HCT116 (cell line): ENCODE results near the gene PRTG. TPM values are rescaled to one million over a fixed set of nuclear protein-coding genes. Genes with fewer than 3 reads are reported as not detected.

Experiments used
- ATAC-seq: fragments of 200-7000 bp; cut with Tn5 transposase; 2 replicates; pipeline ENCODE4 v1.9.1; 2020; ENCODE audit warnings: mild to moderate bottlenecking, moderate library complexity
- BruUV-seq: library from RNA; stranded (reverse); fragments of 400-500 nt; replicated peaks from 2 replicates; lab custom pipeline; 2021; lab: Mats Ljungman, UMichigan
- CTCF ChIA-PET: fragments of 300-600 bp; sonication (Branson Sonifier 250); formaldehyde crosslinking; loops from one replicate; lab custom pipeline; 2021; ENCODE audit warnings: antibody characterized with exemption; lab: Charles Lee
- POLR2A ChIA-PET: fragments of 300-600, 350-600 bp; sonication (Branson Sonifier 250); formaldehyde crosslinking; loops from one replicate; lab custom pipeline; 2021; ENCODE audit warnings: antibody characterized with exemption; lab: Charles Lee
- RAD21 ChIA-PET, 2 experiments: fragments of 300-600 bp; sonication (Branson Sonifier 250); formaldehyde crosslinking; loops; one replicate each; lab custom pipeline; 2023; ENCODE audit warnings: low total read pairs in 2 of 2; ENCODE audit not compliant: uncharacterized antibody in 2 of 2, unreplicated experiment in 2 of 2, low non-redundant PET in 1 of 2; lab: Charles Lee
- DNase-seq: peaks from one replicate; pipeline ENCODE4 v3.0.0-alpha.2; 2010; ENCODE audit warnings: low read depth, low spot score
- H2AFZ ChIP-seq: fragments of 200-600 bp; shearing (Covaris generic), sonication (generic); 2 replicates; pipeline ENCODE4 v1.6.1; 2017; ENCODE audit warnings: low read depth, mixed run types, mixed read lengths, antibody characterized with exemption, low read length; ENCODE audit not compliant: poor library complexity, severe bottlenecking
- H3K27ac ChIP-seq: 2 replicates; pipeline ENCODE4 v1.5.1; 2012; ENCODE audit warnings: low read depth, low read length
- H3K27me3 ChIP-seq: fragments of 200-600 bp; sonication (generic); 2 replicates; pipeline ENCODE4 v1.6.1; 2016; ENCODE audit warnings: mixed run types, low read length, mixed read lengths; ENCODE audit not compliant: insufficient read depth
- H3K36me3 ChIP-seq, 2 experiments: fragments of 200-500 bp in 1 of 2; fragments of 200-600 bp in 1 of 2; sonication (Bioruptor generic) in 1 of 2; sonication (generic) in 1 of 2; 2 replicates each; pipeline versions ENCODE4 v1.5.1 to v1.6.1; 2014 to 2016; ENCODE audit warnings: low read length in 2 of 2, inconsistent platforms in 1 of 2, mixed read lengths in 1 of 2, mixed run types in 1 of 2; ENCODE audit not compliant: insufficient read depth in 2 of 2, control insufficient read depth in 1 of 2
- H3K4me1 ChIP-seq, 2 experiments: fragments of 200-600 bp in 1 of 2; sonication (generic) in 1 of 2; 2 replicates each; pipeline versions ENCODE4 v1.5.1 to v1.6.1; 2012 to 2017; ENCODE audit warnings: low read length in 2 of 2, inconsistent platforms in 1 of 2, mild to moderate bottlenecking in 1 of 2, mixed read lengths in 1 of 2, mixed run types in 1 of 2, moderate library complexity in 1 of 2; ENCODE audit not compliant: insufficient read depth in 2 of 2, control insufficient read depth in 1 of 2
- H3K4me2 ChIP-seq: fragments of 200-600 bp; sonication (generic); 2 replicates; pipeline ENCODE4 v1.6.1; 2017; ENCODE audit warnings: mixed run types, low read length, mixed read lengths
- H3K4me3 ChIP-seq, 2 experiments: fragments of 200-600 bp in 1 of 2; sonication (generic) in 1 of 2; replicated peaks in 1 of 2; 2 replicates each; pipeline ENCODE4 v1.5.1; 2011 to 2016; ENCODE audit warnings: low read length in 2 of 2, control low read depth in 1 of 2, low read depth in 1 of 2, mild to moderate bottlenecking in 1 of 2, mixed read lengths in 1 of 2, mixed run types in 1 of 2
- H3K79me2 ChIP-seq: fragments of 200-600 bp; sonication (generic); 2 replicates; pipeline ENCODE4 v1.6.1; 2017; ENCODE audit warnings: mild to moderate bottlenecking, mixed run types, low read length, moderate library complexity, mixed read lengths; ENCODE audit not compliant: insufficient read depth
- H3K9ac ChIP-seq: fragments of 200-600 bp; sonication (generic); 2 replicates; pipeline ENCODE4 v1.6.1; 2016; ENCODE audit warnings: low read length, mixed read lengths
- H3K9me2 ChIP-seq: fragments of 200-600 bp; sonication (generic), shearing (Covaris generic); 2 replicates; pipeline ENCODE4 v1.6.1; 2017; ENCODE audit warnings: mixed run types, mild to moderate bottlenecking, moderate library complexity; ENCODE audit not compliant: insufficient read depth
- H3K9me3 ChIP-seq, 2 experiments: fragments of 200-500 bp in 1 of 2; fragments of 200-600 bp in 1 of 2; sonication (Bioruptor generic) in 1 of 2; sonication (generic) in 1 of 2; 2 replicates each; pipeline ENCODE4 v1.6.1; 2014 to 2017; ENCODE audit warnings: low read length in 2 of 2, mixed read lengths in 2 of 2, inconsistent platforms in 1 of 2, low read depth in 1 of 2, mild to moderate bottlenecking in 1 of 2, mixed run types in 1 of 2, moderate library complexity in 1 of 2; ENCODE audit not compliant: control insufficient read depth in 1 of 2, insufficient read depth in 1 of 2
- H4K20me1 ChIP-seq: fragments of 200-600 bp; sonication (generic), shearing (Covaris generic); 2 replicates; pipeline ENCODE4 v1.6.1; 2017; ENCODE audit warnings: mixed run types, mild to moderate bottlenecking, moderate library complexity; ENCODE audit not compliant: insufficient read depth
- ATF3 ChIP-seq: IDR thresholded peaks from 2 replicates; pipeline ENCODE4 v1.6.1; 2012
- CBX3 ChIP-seq: IDR thresholded peaks from 2 replicates; pipeline ENCODE4 v1.6.1; 2012; ENCODE audit warnings: low read depth
- ELF1 ChIP-seq: IDR thresholded peaks from 2 replicates; pipeline ENCODE4 v1.6.1; 2012; ENCODE audit warnings: low read depth, borderline replicate concordance
- EZH2phosphoT487 ChIP-seq: fragments of 200-600 bp; IDR thresholded peaks from 2 replicates; pipeline ENCODE4 v1.6.1; 2018; ENCODE audit warnings: antibody characterized with exemption, borderline replicate concordance
- JUND ChIP-seq: IDR thresholded peaks from 2 replicates; pipeline ENCODE4 v1.6.1; 2012
- TCF7L2 ChIP-seq: IDR thresholded peaks from 2 replicates; pipeline ENCODE4 v1.7.0; 2011; ENCODE audit warnings: borderline replicate concordance, inconsistent platforms; ENCODE audit not compliant: insufficient read depth, insufficient read length; ENCODE audit errors: extremely low read depth
- YY1 ChIP-seq: IDR thresholded peaks from 2 replicates; pipeline ENCODE4 v1.6.1; 2011; ENCODE audit warnings: low read length, low read depth, moderate library complexity, mild to moderate bottlenecking; ENCODE audit not compliant: insufficient replicate concordance; ENCODE audit errors: extremely low read depth
- ZNF274 ChIP-seq: fragments of 200-500 bp; sonication (Bioruptor generic); IDR thresholded peaks from 2 replicates; pipeline ENCODE4 v1.6.1; 2014; ENCODE audit warnings: mild to moderate bottlenecking, low read depth, low read length, inconsistent platforms
- intact Hi-C: fragments of 100-400 bp; cut with micrococcal nuclease; formaldehyde crosslinking; loops from 2 replicates; pipeline ENCODE4 v1.10.0; 2022
- total RNA-seq: library from RNA; stranded (reverse); gene quantifications from one replicate; pipeline ENCODE4 v1.2.1, GENCODE V29; 2021; ENCODE audit not compliant: unreplicated experiment
- TF ChIP-seq, protein P1 (sequence below): IDR thresholded peaks from 2 replicates; pipeline ENCODE4 v1.6.1; 2012

The PRTG gene
- total RNA-seq, 1 experiment from 2014 or later, result not detected

GRCh38 chr15:55606214-55606613 lies 136.7 kb downstream of the PRTG start:
- no TSS peak for BruUV-seq
- POLR2A ChIA-PET, result no interaction called here
- no peaks in the 10 kb centered on the region for H3K9me2 ChIP-seq
- no peak for DNase-seq
- no peak overlapping the region for H3K27ac ChIP-seq
- H2AFZ ChIP-seq, result no peak overlapping the region
- no peak for ATAC-seq
- intact Hi-C loops, result no loop called here
- no peaks in the 10 kb centered on the region for H3K4me1 ChIP-seq
- RAD21 ChIA-PET, result no interaction called here
- no peak overlapping the region for H3K4me2 ChIP-seq
- CTCF ChIA-PET, result no interaction called here
- no peaks in the 10 kb centered on the region for H3K79me2 ChIP-seq
- TF ChIP-seq TCF7L2 (no peak), ZNF274 (no peak), EZH2phosphoT487 (no peak), ELF1 (no peak), ATF3 (no peak)
- TF ChIP-seq, all 23 proteins: peak for 0
- Histone ChIP-seq H3K4me3 (no peak overlapping the region), H3K9ac (no peak overlapping the region), H3K36me3 (no peaks in the 10 kb centered on the region), H4K20me1 (no peaks in the 10 kb centered on the region), H3K9me3 (no peaks in the 10 kb centered on the region), H3K27me3 (no peaks in the 10 kb centered on the region)

- H3K79me2 ChIP-seq, result no peaks in the 10 kb centered on the region
- H3K36me3 ChIP-seq, result no peaks in the 10 kb centered on the region
- no peaks in the 10 kb centered on the region for H3K4me1 ChIP-seq
- H3K9me3 ChIP-seq, result no peaks in the 10 kb centered on the region
- H3K4me3 ChIP-seq, result no peak overlapping the region
- no peak overlapping the region for H3K9ac ChIP-seq
- H3K9me2 ChIP-seq, result no peaks in the 10 kb centered on the region
- ATAC-seq, result no peak
- BruUV-seq, result no TSS peak
- no peak overlapping the region for H2AFZ ChIP-seq
- no peak for DNase-seq
- TF ChIP-seq, protein P1, sequence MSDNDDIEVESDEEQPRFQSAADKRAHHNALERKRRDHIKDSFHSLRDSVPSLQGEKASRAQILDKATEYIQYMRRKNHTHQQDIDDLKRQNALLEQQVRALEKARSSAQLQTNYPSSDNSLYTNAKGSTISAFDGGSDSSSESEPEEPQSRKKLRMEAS, result no peak
- TF ChIP-seq CBX3, result no peak
- TF ChIP-seq YY1, result no peak
- no peak for TF ChIP-seq JUND
- ChIA-PET CTCF (no interaction called here), RAD21 (no interaction called here), POLR2A (no interaction called here)
- H4K20me1 ChIP-seq, result no peaks in the 10 kb centered on the region
- intact Hi-C loops, result no loop called here
- no peak overlapping the region for H3K27ac ChIP-seq
- no peak overlapping the region for H3K4me2 ChIP-seq
- no peaks in the 10 kb centered on the region for H3K27me3 ChIP-seq
Observed at GRCh38 chr15:55601374-55601773, 141.6 kb downstream of the PRTG start.
